GM23338 (cell line): ENCODE results near the gene EIF1AX. TPM values are rescaled to one million over a fixed set of nuclear protein-coding genes. Genes with fewer than 3 reads are reported as not detected.

Experiments used
- ATAC-seq: fragments of 200-7000 bp; cut with Tn5 transposase; 3 replicates; pipeline ENCODE4 v1.9.1; 2020
- DNase-seq: peaks from one replicate; pipeline ENCODE4 v3.0.0-alpha.2; 2015; ENCODE audit warnings: low spot score
- H2AFZ ChIP-seq: fragments of 200-600 bp; sonication (generic); 2 replicates; pipeline ENCODE4 v1.8.0; 2016; ENCODE audit warnings: antibody characterized with exemption, mild to moderate bottlenecking, moderate library complexity
- H3F3A ChIP-seq: fragments of 200-600 bp; sonication (generic); replicated peaks from 2 replicates; pipeline ENCODE4 v1.8.0; 2017; ENCODE audit warnings: antibody characterized with exemption, mixed run types, low read depth
- H3K27ac ChIP-seq: fragments of 200-600 bp; sonication (generic); 2 replicates; pipeline ENCODE4 v1.6.1; 2016; ENCODE audit warnings: low read depth
- H3K27me3 ChIP-seq: fragments of 200-600 bp; sonication (generic); 2 replicates; pipeline ENCODE4 v1.8.0; 2016; ENCODE audit warnings: mild to moderate bottlenecking, mixed run types, moderate library complexity; ENCODE audit not compliant: insufficient read depth
- H3K36me3 ChIP-seq: fragments of 200-600 bp; sonication (generic); 2 replicates; pipeline ENCODE4 v1.8.0; 2016; ENCODE audit warnings: mild to moderate bottlenecking; ENCODE audit not compliant: insufficient read depth
- H3K4me1 ChIP-seq: fragments of 200-600 bp; sonication (generic); 2 replicates; pipeline ENCODE4 v1.8.0; 2016; ENCODE audit warnings: mild to moderate bottlenecking, moderate library complexity; ENCODE audit not compliant: insufficient read depth
- H3K4me2 ChIP-seq: fragments of 200-600 bp; sonication (generic); 2 replicates; pipeline ENCODE4 v1.7.1; 2017; ENCODE audit warnings: mixed run types
- H3K4me3 ChIP-seq: fragments of 200-600 bp; sonication (generic); 2 replicates; pipeline ENCODE4 v1.6.1; 2016; ENCODE audit warnings: mixed run types
- H3K79me2 ChIP-seq: fragments of 200-600 bp; sonication (generic); replicated peaks from 2 replicates; pipeline ENCODE4 v1.8.0; 2017; ENCODE audit warnings: mild to moderate bottlenecking; ENCODE audit not compliant: insufficient read depth
- H3K9me2 ChIP-seq: fragments of 200-600 bp; sonication (generic); 2 replicates; pipeline ENCODE4 v1.8.0; 2017; ENCODE audit not compliant: insufficient read depth
- H4K20me1 ChIP-seq: fragments of 200-600 bp; sonication (generic); replicated peaks from 2 replicates; pipeline ENCODE4 v1.8.0; 2017; ENCODE audit warnings: mild to moderate bottlenecking; ENCODE audit not compliant: insufficient read depth
- H3K27ac Mint-ChIP-seq: 2 replicates; pipeline ENCODE4 v1.8.0; 2020; ENCODE audit warnings: inconsistent platforms, mild to moderate bottlenecking, moderate library complexity, mixed read lengths
- H3K27me3 Mint-ChIP-seq: 3 replicates; pipeline ENCODE4 v1.8.0; 2022; ENCODE audit warnings: low read depth, mild to moderate bottlenecking, moderate library complexity, mixed read lengths, inconsistent platforms; ENCODE audit not compliant: insufficient read depth, poor library complexity
- H3K36me3 Mint-ChIP-seq: 3 replicates; pipeline ENCODE4 v1.8.0; 2021; ENCODE audit warnings: low read depth, mild to moderate bottlenecking, inconsistent platforms, moderate library complexity, mixed read lengths
- H3K4me1 Mint-ChIP-seq: 3 replicates; pipeline ENCODE4 v1.8.0; 2020; ENCODE audit warnings: mild to moderate bottlenecking, inconsistent platforms, mixed read lengths
- H3K4me3 Mint-ChIP-seq: 3 replicates; pipeline ENCODE4 v1.8.0; 2021; ENCODE audit warnings: moderate library complexity, mild to moderate bottlenecking, inconsistent platforms, mixed read lengths
- H3K9me3 Mint-ChIP-seq: 3 replicates; pipeline ENCODE4 v1.8.0; 2020; ENCODE audit warnings: moderate library complexity, mild to moderate bottlenecking, inconsistent platforms, mixed read lengths
- CTCF ChIP-seq, 2 experiments: fragments of 200-600 bp in 1 of 2; sonication (generic) in 1 of 2; conservative IDR thresholded peaks; 2 replicates each; pipeline versions ENCODE4 v1.5.1 to v1.6.1; 2016 to 2017; ENCODE audit warnings: antibody characterized with exemption in 2 of 2, low read depth in 2 of 2, mild to moderate bottlenecking in 2 of 2, moderate library complexity in 1 of 2
- JUNB ChIP-seq: IDR thresholded peaks from one replicate; pipeline ENCODE4 v1.6.1; 2016; ENCODE audit warnings: antibody characterized with exemption; ENCODE audit not compliant: unreplicated experiment
- STAT1 ChIP-seq: IDR thresholded peaks from one replicate; pipeline ENCODE4 v1.6.1; 2016; ENCODE audit warnings: antibody characterized with exemption; ENCODE audit not compliant: unreplicated experiment
- polyA plus RNA-seq: library from polyadenylated mRNA; unstranded; fragments of >200 nt; fragmentation: Nextera tagmentation; extraction: Ambion mirVana; gene quantifications from 2 replicates; pipeline ENCODE4 v1.2.1, GENCODE V29; 2016
- total RNA-seq: library from RNA; depleted of rRNA; stranded (reverse); fragments of >200 nt; shearing (Covaris generic); gene quantifications from 2 replicates; pipeline ENCODE4 v1.2.3, GENCODE V29; 2014
- TF ChIP-seq, protein P1 (sequence below): fragments of 250-450 bp; sonication (Bioruptor Pico); IDR thresholded peaks from 2 replicates; pipeline ENCODE4 v1.5.0; 2020; ENCODE audit warnings: mild to moderate bottlenecking, moderate library complexity

Gene EIF1AX
- total and polyA plus RNA-seq, 2 experiments from 2014 or later, result 107 to 321 TPM

DNA sequence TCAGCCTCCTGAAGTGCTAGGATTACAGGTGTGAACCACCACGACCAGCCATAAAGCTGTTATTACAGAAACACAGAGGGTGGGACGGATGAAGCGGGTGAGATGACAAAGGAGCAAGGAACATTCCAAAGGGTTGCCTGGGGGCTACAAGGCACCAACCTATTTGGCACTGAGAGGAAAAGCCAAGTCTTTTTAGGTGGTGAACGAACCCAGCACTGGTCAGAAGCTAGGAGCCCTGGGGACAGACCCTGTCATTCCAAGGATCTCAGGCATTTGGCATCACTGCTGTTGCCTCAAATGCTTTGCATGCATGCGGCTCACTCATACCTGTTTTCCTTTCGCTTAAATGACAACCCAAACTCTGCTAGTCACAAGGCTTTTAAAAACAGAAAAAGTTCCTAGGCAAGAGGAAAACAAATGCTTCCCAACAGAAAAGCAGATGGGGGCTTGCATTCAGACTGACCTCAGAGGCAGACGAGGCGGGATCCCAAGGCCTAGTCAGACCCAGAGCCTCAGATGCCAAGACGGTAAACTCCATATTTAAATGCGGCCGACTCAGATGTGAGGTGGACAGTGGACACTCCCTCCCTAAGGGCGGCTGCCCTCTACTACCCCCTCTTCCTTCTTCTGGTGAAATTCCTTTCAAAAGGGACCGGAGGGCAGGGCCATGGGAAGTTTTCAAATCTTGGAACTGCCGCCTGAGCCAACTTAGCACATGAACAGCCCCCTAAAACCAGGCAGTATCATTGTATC, 29.4 kb downstream of the EIF1AX start (continued):
- TF ChIP-seq, protein P1, sequence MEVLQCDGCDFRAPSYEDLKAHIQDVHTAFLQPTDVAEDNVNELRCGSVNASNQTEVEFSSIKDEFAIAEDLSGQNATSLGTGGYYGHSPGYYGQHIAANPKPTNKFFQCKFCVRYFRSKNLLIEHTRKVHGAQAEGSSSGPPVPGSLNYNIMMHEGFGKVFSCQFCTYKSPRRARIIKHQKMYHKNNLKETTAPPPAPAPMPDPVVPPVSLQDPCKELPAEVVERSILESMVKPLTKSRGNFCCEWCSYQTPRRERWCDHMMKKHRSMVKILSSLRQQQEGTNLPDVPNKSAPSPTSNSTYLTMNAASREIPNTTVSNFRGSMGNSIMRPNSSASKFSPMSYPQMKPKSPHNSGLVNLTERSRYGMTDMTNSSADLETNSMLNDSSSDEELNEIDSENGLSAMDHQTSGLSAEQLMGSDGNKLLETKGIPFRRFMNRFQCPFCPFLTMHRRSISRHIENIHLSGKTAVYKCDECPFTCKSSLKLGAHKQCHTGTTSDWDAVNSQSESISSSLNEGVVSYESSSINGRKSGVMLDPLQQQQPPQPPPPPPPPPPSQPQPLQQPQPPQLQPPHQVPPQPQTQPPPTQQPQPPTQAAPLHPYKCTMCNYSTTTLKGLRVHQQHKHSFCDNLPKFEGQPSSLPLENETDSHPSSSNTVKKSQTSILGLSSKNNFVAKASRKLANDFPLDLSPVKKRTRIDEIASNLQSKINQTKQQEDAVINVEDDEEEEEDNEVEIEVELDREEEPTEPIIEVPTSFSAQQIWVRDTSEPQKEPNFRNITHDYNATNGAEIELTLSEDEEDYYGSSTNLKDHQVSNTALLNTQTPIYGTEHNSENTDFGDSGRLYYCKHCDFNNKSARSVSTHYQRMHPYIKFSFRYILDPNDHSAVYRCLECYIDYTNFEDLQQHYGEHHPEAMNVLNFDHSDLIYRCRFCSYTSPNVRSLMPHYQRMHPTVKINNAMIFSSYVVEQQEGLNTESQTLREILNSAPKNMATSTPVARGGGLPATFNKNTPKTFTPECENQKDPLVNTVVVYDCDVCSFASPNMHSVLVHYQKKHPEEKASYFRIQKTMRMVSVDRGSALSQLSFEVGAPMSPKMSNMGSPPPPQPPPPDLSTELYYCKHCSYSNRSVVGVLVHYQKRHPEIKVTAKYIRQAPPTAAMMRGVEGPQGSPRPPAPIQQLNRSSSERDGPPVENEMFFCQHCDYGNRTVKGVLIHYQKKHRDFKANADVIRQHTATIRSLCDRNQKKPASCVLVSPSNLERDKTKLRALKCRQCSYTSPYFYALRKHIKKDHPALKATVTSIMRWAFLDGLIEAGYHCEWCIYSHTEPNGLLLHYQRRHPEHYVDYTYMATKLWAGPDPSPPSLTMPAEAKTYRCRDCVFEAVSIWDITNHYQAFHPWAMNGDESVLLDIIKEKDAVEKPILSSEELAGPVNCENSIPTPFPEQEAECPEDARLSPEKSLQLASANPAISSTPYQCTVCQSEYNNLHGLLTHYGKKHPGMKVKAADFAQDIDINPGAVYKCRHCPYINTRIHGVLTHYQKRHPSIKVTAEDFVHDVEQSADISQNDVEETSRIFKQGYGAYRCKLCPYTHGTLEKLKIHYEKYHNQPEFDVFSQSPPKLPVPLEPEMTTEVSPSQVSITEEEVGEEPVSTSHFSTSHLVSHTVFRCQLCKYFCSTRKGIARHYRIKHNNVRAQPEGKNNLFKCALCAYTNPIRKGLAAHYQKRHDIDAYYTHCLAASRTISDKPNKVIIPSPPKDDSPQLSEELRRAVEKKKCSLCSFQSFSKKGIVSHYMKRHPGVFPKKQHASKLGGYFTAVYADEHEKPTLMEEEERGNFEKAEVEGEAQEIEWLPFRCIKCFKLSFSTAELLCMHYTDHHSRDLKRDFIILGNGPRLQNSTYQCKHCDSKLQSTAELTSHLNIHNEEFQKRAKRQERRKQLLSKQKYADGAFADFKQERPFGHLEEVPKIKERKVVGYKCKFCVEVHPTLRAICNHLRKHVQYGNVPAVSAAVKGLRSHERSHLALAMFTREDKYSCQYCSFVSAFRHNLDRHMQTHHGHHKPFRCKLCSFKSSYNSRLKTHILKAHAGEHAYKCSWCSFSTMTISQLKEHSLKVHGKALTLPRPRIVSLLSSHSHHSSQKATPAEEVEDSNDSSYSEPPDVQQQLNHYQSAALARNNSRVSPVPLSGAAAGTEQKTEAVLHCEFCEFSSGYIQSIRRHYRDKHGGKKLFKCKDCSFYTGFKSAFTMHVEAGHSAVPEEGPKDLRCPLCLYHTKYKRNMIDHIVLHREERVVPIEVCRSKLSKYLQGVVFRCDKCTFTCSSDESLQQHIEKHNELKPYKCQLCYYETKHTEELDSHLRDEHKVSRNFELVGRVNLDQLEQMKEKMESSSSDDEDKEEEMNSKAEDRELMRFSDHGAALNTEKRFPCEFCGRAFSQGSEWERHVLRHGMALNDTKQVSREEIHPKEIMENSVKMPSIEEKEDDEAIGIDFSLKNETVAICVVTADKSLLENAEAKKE (CRISPR knock-in tag), result no peak
- no peak for TF ChIP-seq CTCF (conservative IDR thresholded peaks at IDR 0.05; ENCODE audit: low read depth in 2 of 2)
- no peak for TF ChIP-seq STAT1

- Mint-ChIP-seq H3K9me3 (no peaks in the 10 kb centered on the region), H3K4me1 (peaks cover 11% of the 10 kb centered on the region; the same call in 2 of the 3 replicates), H3K4me3 (no peak overlapping the region), H3K27me3 (peaks cover 9% of the 10 kb centered on the region), H3K36me3 (no peaks in the 10 kb centered on the region), H3K27ac (no peak overlapping the region)
- no peak for ATAC-seq
- Histone ChIP-seq H3K4me2 (no peak overlapping the region), H3K27ac (no peak overlapping the region), H4K20me1 (no peaks in the 10 kb centered on the region), H3K9me2 (no peaks in the 10 kb centered on the region), H3K36me3 (no peaks in the 10 kb centered on the region), H3K4me1 (no peaks in the 10 kb centered on the region), H3K4me3 (no peak overlapping the region), H2AFZ (no peak overlapping the region), H3K79me2 (no peaks in the 10 kb centered on the region), H3K27me3 (peaks cover 20% of the 10 kb centered on the region), H3F3A (no peaks in the 10 kb centered on the region)
- DNase-seq, result no peak
- no peak for TF ChIP-seq JUNB
Observed at GRCh38 chrX:20111271-20111670, 30.4 kb downstream of the EIF1AX start.
